NCI-H1048 (cell line): ENCODE results near the gene DGKH.
"Not testable (repeated sequence)": the region's sequence is repeated elsewhere in the genome, so short reads cannot be mapped to it uniquely, and the experiment has no call there.

Experiments used
- DNase-seq: peaks from one replicate; lab custom pipeline; 2025; lab: John Stamatoyannopoulos, UW

Gene DGKH

DNA sequence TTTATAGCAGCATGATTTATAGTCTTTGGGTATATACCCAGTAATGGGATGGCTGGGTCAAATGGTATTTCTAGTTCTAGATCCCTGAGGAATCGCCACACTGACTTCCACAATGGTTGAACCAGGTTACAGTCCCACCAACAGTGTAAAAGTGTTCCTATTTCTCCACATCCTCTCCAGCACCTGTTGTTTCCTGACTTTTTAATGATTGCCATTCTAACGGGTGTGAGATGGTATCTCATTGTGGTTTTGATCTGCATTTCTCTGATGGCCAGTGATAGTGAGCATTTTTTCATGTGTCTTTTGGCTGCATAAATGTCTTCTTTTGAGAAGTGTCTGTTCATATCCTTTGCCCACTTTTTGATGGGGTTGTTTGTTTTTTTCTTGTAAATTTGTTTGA is 114.9 kb downstream of the DGKH start:
- not testable (repeated sequence) for DNase-seq

DNA sequence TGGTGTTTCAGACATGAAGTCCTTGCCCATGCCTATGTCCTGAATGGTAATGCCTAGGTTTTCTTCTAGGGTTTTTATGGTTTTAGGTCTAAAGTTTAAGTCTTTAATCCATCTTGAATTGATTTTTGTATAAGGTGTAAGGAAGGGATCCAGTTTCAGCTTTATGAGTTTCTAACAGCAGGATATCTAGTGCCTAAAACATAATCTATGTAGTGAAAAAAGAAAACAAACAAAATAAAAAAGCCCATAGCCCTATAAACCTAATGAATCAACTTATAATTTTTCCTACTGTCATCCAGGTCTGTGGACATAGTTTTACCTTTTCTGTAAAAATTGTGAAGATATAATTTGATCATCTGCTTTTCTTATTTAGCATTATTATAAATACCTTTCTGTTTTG is 115.5 kb downstream of the DGKH start:
- DNase-seq = not testable (repeated sequence)

DNA sequence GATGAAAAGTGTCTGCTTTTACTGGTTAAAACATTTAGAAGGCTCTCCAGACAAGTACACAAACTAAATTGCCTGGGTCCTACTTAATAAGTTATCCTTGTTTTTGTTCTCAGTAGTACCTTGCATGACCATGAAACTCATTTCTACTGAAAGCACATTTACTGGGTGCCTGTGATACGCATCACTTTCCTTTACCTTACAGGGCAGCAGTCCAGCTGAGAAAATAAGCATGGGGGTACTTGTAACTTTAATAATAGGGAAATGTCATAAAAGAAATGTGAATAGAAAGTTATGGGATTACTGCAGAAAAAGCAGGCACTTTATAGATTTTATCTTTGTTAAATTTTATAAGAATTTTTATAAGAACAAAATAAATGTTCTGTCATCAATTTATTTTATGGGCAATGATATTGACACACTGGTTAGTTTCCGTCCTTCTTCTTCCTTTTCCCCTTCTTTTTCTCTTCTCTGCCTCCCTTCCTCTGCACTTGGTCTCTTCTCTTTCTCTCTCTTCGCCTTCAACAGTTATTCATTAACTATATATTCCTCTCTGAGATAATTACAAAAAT is 116.2 kb downstream of the DGKH start:
- no peak for DNase-seq

DNA sequence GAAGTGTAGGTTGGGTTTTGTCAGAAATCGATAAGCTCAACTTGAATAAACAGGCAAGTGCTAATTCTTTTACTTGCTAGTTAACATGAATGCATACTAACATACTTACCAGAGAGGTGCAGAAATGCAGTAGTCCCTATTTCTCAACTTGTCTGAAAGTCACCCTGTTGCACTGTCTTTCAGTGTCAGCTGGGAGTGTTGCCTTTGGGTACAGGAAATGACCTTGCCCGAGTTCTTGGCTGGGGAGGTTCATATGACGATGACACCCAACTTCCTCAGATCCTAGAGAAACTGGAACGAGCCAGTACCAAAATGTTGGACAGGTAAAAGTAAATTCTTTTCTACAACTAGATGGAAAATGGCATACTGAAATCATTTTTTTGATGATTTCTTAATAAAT is 120.0 kb downstream of the DGKH start:
- DNase-seq = no peak

DNA sequence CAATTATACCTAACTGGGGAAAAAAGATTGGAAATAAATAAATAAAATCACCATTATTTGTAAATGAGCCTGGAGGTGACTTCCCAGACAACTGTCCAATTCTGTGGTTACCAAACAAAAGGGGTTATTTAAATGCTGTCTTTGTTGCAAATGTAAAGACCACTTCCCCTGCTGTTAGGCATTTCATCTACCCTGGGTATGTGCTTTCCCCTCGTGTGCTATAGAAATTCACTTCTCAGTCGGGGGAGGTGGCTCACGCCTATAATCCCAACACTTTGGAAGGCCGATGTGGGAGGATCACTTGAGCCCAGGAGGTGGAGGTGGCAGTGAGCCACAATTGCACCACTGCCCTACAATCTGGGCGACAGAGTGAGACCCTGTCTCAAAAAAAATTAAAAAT is 121.6 kb downstream of the DGKH start:
- DNase-seq = no peak

DNA sequence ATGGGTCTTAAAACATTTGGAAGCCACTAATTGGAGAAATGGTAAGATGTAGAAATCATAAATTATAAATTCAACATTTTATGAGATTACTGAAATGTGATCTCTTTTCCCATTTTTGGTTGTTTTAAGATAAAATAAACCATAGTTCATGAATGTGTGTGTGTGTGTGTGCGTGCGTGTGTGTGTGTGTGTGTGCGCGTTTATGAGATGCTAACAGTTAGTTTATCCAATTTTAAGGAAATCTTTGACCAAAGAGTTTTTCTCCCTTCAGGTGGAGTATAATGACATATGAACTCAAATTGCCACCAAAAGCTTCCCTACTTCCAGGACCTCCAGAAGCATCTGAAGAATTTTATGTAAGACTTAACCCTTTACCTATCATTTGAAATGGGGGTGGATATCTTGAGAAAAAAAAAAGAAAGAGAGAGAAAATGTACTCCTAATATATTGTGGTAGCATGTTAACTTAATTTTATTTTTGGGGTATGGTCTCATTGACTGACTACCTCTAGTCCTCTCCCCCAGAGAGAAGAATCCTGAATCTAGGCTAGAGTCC is 125.4 kb downstream of the DGKH start:
- DNase-seq = no peak

DNA sequence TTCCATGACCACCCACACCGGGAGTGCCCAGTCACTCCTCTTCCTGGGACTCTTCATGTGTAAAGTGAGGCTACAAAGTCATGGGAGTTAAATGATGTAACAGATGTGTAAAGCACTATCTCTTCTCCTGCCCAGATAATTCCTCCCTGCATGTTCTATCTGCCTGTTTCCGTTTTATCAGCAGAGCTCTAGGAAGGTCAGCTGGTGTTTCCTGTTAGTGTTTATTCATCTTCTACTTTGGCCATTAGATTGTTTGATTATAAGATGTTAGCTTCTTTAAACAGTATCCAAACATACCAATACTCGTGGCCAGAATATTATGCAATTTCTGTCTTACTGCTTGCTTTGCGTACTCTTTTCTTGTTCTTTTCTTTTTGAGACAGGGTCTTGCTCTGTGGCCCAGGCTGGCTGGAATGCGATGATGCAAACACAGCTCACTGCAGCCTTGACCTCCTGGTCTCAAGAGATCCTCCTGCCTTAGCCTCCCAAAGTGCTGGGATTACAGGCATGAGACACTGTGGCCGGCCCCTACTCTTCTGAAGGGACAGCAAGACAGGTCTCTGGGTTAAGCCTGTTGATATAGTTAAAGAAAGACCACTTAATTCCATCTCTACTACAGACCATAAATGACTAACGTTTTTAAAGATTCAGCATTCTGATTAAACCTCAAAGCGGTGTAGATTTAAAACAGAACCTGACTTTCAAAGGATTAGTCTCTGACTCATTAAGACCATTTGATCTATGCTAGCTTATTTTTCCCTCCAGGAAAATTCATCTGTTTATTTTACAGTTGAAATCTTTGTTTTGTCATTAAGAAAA is 126.1 kb downstream of the DGKH start:
- DNase-seq = no peak

DNA sequence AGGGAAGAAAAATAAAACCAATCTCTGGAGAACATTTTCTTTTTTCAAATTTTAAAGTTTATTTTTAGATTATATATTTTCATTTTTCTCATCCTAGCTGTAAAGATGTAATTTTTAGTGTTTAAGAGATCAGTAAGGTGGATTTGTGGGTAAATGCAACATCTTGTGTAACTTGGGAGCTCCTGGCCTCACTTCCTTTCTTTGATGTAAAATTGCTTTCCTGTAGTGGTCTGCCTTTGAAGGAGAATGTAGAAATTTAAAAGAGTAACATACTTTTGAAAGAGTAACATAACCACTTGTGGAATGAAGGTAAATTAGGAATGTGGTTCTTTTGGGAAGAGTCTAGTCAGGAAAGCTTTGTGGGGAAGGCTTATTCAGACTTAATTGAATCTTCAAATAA is 127.8 kb downstream of the DGKH start:
- no peak for DNase-seq

DNA sequence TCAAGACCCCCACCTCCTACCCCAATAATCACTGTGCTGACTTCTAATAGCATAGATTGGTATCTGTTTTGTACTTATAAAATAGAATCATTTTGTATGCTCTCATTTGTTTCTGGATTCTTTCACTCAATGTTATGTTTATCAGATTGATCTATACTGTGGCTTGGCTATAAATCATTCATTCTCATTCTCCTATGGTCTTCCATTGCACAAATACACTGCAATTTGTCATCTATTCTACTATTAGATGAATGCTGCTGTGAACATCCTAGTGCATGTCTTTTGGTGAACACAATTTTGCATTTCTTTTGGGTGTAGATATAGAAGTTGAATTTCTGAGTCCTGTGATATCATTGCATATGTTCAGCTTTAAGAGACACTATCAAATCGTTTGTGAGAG is 128.7 kb downstream of the DGKH start:
- DNase-seq = no peak

DNA sequence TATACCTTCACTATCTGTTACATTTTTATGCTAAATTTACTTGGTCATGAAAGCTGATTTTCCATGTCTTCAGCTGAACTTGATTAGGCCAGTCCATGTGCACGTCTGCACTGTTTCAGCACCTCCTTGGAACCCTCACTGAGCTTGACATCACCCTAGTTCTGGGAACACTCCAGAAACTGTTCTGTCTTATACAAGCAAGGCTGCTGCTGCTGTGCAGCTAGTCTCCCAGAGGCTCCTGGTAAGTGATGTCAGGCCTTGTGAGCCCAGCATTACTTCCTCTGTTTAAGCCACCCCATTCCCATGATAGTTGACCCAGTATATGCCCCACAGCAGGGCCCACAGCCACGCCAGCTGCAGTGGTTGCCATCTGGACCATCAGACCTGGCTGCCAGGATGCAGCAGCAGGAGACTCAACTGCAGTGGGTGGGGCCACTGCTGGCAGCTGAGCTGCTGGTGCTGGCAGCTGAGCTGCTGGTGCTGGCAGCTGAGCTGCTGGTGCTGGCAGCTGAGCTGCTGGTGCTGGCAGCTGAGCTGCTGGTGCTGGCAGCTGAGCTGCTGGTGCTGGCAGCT is 133.0 kb downstream of the DGKH start:
- no peak for DNase-seq

DNA sequence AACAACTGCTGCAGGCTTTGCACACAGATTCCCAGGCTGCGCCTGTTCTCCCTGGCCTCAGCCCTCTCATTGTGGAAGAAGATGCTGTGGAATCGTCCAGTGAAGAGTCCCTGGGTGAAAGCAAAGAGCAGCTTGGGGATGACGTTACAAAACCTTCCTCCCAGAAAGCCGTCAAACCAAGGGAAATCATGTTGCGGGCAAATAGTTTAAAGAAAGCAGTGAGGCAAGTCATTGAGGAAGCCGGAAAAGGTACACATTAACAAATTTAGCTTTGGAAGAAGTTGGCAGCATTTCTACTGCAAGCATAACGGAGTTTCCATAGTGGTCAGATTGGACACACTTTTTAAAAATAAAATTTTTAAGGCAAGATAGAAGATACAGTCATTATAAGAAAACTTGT is 140.6 kb downstream of the DGKH start:
- no peak for DNase-seq

DNA sequence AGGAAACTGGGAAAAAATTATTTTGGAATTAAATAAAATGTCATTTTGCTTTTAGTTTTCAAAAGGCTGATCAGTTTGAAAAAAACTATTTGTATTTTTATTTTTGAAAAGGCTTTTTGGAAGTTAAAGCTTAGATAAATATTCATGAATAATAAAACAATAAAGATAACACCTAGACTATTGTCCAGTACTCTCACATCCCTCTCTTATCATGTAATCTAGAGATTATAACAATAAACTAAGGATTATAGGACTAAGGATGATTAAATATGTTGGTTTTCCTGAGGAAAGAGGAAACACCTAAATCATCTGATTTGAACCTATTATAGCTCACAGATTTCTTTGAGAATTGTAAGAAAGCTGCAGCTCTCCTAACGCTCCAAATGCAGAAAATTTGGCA is 142.1 kb downstream of the DGKH start:
- no peak for DNase-seq

DNA sequence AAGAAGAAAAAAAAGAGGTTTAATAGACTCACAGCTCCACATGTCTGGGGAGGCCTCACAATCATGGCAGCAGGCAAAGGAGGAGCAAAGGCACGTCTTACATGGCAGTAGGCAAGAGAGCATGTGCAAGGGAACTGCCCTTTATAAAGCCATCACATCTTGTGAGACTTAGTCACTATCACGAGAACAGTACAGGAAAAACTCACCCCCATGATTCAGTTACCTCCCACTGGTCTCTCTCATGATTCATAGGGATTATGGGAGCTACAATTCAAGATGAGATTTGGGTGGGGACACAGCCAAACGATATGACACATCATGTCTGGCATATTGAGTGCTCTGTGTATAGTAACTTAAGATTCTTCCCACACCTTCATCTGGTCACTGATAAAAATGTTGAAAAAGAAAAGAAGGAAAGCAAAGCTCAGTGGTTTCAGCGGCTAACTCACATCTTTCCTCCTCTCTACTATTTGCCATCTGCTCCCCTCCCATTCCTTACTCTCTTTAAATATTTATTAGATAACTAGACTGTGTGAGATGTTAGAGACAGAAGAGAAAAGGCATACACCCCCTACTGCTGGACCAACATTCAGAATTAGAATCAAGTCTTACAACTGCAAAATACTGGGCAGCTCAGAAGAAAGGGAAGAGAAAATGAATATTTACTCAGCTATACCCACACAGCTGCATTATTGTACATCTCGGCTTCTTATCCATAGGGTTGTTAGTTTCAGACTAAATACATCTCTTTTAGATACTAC is 163.4 kb downstream of the DGKH start:
- no peak for DNase-seq

DNA sequence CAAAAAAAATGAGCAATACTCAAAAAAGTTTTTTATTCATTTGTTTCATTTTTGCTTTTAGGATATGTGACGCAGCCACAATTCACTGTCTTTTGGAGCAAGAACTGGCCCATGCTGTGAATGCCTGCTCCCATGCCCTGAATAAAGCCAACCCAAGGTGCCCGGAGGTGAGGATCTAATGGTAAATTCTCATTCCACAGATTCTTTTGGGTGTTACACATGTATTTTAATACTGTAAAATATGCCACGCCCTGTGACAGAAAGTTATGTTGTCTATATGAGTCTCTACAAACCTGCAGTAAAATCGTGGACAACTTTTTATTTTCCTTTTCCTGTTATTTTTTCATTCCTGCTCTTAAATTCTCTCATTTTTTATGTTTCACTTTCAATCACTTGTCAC is 166.0 kb downstream of the DGKH start:
- no peak for DNase-seq

DNA sequence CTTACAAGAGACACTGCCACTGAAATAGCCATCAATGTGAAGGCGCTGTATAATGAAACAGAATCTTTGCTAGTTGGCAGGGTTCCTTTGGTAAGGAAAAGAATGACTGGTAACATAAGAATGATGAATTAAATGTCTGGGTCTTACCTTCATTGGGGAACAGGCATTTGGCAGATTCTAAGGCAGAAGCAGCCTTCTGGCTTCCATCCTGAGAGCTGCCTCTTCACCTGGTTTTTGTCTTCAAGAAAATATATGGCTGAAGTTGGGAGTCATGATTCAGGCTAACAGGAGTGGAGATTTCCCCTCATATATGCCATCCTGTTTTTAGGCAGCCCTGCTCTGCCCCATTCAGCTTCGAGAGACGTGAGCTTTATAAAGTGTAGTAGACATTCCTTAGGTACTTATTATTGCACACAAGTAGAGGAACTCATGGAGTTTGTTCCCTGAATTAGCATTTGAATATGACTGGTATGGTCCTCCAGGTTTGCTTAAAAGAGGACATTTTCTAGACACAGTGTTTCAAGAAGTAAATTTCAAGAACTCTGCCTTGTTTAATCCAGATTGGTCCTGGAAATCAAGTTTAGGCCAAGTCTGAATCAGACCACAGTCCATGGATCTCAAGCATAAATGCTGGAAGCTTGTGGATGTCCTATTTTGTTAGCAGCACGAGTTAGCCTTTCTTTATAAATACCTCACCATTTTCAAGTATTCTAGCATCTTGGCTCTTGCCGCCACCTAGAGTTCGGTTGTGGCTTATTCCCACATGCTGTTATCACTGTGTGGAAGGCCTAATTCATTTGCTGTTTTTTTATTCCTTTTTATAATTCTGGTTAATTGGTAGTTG is 167.4 kb downstream of the DGKH start:
- DNase-seq = no peak

DNA sequence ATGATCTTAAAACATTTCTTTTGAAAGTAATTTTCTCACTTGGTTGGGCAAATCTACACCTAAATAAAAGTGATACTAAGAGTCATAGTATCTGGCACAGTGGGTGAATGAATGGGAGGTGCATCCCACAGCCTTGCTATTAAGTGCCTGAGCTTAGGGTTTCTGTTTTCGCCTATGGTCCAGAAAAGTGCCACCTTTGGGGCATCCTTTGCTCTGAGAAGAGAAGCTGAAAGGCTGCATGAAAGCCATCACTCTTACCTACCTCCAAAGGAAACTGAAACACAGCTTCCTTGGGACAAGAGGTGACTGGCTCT is 167.9 kb downstream of the DGKH start:
- no peak for DNase-seq

DNA sequence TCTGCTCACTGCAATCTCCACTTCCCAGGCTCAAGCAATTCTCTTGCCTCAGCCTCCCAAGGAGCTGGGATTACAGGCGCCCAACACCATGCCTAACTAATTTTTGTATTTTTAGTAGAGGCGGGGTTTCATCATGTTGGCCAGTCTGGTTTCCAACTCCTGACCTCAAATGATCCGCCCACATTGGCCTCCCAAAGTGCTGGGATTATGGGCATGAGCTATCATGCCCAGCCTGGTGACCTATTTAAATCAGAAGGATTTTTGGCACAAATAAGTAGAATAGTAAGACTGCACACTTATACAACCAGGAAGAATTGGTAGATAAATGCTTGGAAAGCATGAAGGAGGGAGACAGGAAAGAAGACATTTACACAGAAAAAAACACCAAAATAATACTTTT is 170.1 kb downstream of the DGKH start:
- no peak for DNase-seq

DNA sequence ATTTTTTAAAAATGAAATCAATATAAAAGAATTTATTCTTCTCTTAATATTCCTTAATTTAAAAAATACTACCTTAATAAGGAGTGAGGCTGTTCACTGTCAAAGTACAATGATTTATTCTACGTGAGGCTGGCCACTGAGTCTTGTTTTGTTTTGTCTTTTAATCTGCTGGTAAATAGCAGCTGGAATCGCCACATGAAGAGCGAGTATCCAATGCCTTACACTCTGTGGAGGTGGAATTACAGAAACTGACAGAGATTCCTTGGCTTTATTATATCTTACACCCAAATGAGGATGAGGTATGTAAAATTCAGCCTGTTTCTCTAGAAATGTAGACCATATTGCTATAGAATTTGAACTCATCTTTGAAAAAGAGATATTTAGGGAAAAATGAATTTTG is 170.6 kb downstream of the DGKH start:
- no peak for DNase-seq

DNA sequence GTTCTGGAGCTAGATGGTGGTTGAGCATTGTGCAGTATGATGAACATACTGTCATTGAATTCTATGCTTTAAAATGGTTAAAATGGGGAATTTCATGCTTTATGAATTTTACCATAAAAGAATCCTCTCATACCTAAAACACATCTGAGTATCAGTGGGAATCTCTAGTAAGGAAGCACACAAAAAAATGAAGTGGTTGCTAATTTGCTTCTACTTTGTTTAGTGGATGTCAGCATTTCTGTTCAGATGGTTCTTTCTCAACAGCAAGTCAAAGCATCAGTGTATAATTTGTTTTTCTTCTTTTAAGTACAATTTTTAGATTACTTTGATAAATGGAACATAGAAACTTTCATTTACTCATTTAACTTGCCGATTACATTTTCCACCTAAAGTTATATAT is 171.4 kb downstream of the DGKH start:
- no peak for DNase-seq

DNA sequence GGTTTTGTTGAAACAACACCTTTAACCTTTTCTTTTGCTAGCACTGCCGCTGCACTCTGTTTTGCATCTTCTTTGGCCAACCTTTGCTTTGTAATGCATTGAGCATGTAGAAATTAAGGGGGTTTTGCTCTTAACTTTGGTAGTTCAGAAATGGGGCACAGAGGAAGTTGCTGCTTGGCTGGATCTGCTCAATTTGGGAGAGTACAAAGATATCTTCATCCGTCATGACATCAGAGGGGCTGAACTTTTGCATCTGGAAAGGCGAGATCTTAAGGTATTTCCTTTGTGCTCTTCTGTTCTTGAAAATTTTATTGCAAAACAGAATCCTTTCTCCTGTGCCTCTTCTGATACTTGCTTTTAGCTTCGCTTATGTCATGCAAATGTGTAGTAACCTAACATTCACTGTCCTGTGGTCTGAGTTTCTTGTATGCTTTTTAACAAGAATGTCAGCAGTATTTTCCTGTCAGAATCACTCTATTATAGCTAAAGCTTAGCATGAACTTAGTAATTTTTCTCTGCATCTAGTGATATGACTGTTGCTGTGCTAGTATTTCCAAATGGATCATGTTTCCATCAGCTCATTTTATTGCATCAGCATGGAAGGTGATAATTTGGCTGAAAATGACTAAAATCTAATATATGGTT is 172.8 kb downstream of the DGKH start:
- DNase-seq = no peak

DNA sequence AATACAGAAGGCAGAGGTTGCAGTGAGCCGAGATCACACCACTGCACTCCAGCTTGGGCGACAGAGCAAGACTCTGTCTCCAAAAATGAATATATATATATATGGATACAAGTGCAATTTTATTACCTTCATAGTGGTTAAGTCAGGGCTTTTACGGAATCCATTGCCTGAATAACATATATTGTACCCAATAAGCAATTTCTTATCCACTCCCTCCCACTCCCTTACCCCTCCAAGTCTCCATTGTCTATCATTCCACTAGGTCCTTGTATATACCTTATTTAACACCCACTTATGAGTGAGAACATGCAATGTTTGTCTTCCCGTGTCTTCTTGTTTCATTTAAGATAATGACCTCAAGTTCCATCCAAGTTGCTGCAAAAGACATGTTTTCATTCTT is 175.2 kb downstream of the DGKH start:
- no peak for DNase-seq
